ENCODE results near the gene TSN. TPM values are rescaled to one million over a fixed set of nuclear protein-coding genes. Genes with fewer than 3 reads are reported as not detected.
A peak's percentile ranks its signal among the peaks of the same experiment; 100 is the strongest.

The TSN gene
- total RNA-seq, 1 experiment from 2014 or later: 102 TPM

DNA sequence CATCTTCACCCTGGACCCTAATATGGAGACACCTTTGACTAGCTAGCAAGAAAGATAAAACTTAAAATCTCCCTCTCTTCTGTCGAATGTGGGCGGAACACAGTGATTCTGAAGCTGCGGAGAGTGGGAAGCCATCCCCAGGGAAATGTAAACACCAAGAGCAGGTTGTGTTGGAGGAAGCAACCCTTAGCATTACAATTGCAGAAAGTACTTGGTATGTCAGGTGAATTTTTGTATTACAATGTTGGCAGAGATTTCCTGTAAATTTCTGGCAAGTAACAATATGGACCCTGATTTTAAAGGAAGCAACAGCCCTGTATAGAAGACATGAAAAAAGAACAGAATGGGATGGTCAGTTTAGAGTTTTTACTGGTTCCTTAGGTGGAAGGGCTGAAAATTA lies 35.8 kb downstream of the TSN start:
- peak overlapping the region; percentile 39 for H2AK5ac ChIP-seq (ENCODE audit: insufficient read length, low read length)
- Mint-ChIP-seq H3K27ac (peak overlapping the region in 2 of 3 experiments; percentile 10 to 77; a peak in 6 of 7 replicates), H3K36me3 (ENCODE audit: insufficient read depth in 1 of 3, low read depth in 3 of 3) (peaks cover 0 to 2% (median 0%) of the 10 kb centered on the region in 3 experiments; a peak in 2 of 7 replicates), H3K27me3 (ENCODE audit: low read depth) (no peaks in the 10 kb centered on the region), H3K4me1 (peaks cover 33 to 43% of the 10 kb centered on the region in 2 experiments), H3K4me3 (peak overlapping the region; percentile 11 to 13; a peak in 3 of 5 replicates), H3K9me3 (peaks cover 3 to 9% of the 10 kb centered on the region in 2 experiments; a peak in 3 of 5 replicates)
- H3K56ac ChIP-seq (ENCODE audit: insufficient read length, low read depth, low read length): peak overlapping the region; percentile 88
- peaks cover 19% of the 10 kb centered on the region for H3K4me1 ChIP-seq (ENCODE audit: insufficient read depth, low read length)
- no CpG with 5 or more reads among the region's 3 CpGs for WGBS (ENCODE audit: extremely low coverage, insufficient read length, low lambda C conversion rate)
- H3T11ph ChIP-seq (ENCODE audit: low read length): peak overlapping the region; percentile 1
- no peak overlapping the region for H2AFZ ChIP-seq (ENCODE audit: low read length)
- no peaks in the 10 kb centered on the region for H3K9me3 ChIP-seq (ENCODE audit: control insufficient read depth, low read depth, low read length)
- H3K4me2 ChIP-seq (ENCODE audit: insufficient read depth, insufficient read length, low read length): peak overlapping the region; percentile 64
- no peak for DNase-seq
- no peak overlapping the region for H2BK20ac ChIP-seq (ENCODE audit: low read depth, low read length, poor library complexity, severe bottlenecking)
- H3K79me1 ChIP-seq (ENCODE audit: insufficient read depth, low read depth, low read length, poor library complexity, severe bottlenecking): no peaks in the 10 kb centered on the region
- H4K8ac ChIP-seq (replicated peaks; ENCODE audit: insufficient read length, low read depth, low read length): no peak overlapping the region
- H2BK12ac ChIP-seq (ENCODE audit: insufficient read length, low read depth, low read length): peak overlapping the region; percentile 26
- H3K79me2 ChIP-seq (ENCODE audit: insufficient read depth, low read length): no peaks in the 10 kb centered on the region
- H2BK120ac ChIP-seq (ENCODE audit: low read depth, low read length, poor library complexity, severe bottlenecking): no peak overlapping the region
- no peaks in the 10 kb centered on the region for H3K27me3 ChIP-seq (ENCODE audit: insufficient read depth, low read length)
- TF ChIP-seq, protein P1, sequence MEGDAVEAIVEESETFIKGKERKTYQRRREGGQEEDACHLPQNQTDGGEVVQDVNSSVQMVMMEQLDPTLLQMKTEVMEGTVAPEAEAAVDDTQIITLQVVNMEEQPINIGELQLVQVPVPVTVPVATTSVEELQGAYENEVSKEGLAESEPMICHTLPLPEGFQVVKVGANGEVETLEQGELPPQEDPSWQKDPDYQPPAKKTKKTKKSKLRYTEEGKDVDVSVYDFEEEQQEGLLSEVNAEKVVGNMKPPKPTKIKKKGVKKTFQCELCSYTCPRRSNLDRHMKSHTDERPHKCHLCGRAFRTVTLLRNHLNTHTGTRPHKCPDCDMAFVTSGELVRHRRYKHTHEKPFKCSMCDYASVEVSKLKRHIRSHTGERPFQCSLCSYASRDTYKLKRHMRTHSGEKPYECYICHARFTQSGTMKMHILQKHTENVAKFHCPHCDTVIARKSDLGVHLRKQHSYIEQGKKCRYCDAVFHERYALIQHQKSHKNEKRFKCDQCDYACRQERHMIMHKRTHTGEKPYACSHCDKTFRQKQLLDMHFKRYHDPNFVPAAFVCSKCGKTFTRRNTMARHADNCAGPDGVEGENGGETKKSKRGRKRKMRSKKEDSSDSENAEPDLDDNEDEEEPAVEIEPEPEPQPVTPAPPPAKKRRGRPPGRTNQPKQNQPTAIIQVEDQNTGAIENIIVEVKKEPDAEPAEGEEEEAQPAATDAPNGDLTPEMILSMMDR (conservative IDR thresholded peaks at IDR 0.05): no peak
- H3K23ac ChIP-seq (ENCODE audit: insufficient read length, low read depth, low read length): no peak overlapping the region
- H3K18ac ChIP-seq (ENCODE audit: insufficient read length, low read depth, low read length): peak overlapping the region; percentile 32
- H2BK15ac ChIP-seq (ENCODE audit: low read depth, low read length): no peak overlapping the region
- H3K27ac ChIP-seq (ENCODE audit: insufficient read length, low read depth, low read length): peak overlapping the region; percentile 99
- H4K5ac ChIP-seq (ENCODE audit: insufficient read length, low read depth, low read length): peak overlapping the region; percentile 76
- H3K14ac ChIP-seq (ENCODE audit: insufficient read depth, low read length): no peak overlapping the region
- no peaks in the 10 kb centered on the region for H4K20me1 ChIP-seq (ENCODE audit: control insufficient read depth, insufficient read depth, insufficient read length)
- H4K91ac ChIP-seq (ENCODE audit: insufficient read length, low read depth, low read length): no peak overlapping the region
- peaks cover 4% of the 10 kb centered on the region for H3K23me2 ChIP-seq (ENCODE audit: insufficient read length, low read depth, low read length, poor library complexity, severe bottlenecking)
- H3K4ac ChIP-seq (ENCODE audit: low read depth, low read length): no peak overlapping the region; the same call in 1 of the 2 replicates
- H2BK5ac ChIP-seq (ENCODE audit: insufficient read length, low read length): peak overlapping the region; percentile 82
- H3K9ac ChIP-seq (ENCODE audit: extremely low read depth, insufficient read length, low read length): peak overlapping the region; percentile 50
